ENCODE results near the gene SHISA9.

- TF ChIP-seq, protein P1, sequence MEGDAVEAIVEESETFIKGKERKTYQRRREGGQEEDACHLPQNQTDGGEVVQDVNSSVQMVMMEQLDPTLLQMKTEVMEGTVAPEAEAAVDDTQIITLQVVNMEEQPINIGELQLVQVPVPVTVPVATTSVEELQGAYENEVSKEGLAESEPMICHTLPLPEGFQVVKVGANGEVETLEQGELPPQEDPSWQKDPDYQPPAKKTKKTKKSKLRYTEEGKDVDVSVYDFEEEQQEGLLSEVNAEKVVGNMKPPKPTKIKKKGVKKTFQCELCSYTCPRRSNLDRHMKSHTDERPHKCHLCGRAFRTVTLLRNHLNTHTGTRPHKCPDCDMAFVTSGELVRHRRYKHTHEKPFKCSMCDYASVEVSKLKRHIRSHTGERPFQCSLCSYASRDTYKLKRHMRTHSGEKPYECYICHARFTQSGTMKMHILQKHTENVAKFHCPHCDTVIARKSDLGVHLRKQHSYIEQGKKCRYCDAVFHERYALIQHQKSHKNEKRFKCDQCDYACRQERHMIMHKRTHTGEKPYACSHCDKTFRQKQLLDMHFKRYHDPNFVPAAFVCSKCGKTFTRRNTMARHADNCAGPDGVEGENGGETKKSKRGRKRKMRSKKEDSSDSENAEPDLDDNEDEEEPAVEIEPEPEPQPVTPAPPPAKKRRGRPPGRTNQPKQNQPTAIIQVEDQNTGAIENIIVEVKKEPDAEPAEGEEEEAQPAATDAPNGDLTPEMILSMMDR (IDR thresholded peaks at IDR 0.05) = no peak
- no peak for TF ChIP-seq POLR2A (IDR thresholded peaks at IDR 0.05)
These were observed 287.9 kb downstream of the SHISA9 start for GRCh38 chr16:13189250-13189649.

All from breast epithelium (tissue), 3 donors.